AG04449 (cell line): ENCODE data around the gene RAB8B.

Experiments used
- CTCF ChIA-PET: fragments of 350-600 bp; formaldehyde crosslinking; extraction: SDS; loops from one replicate; lab custom pipeline; 2021; ENCODE audit warnings: antibody characterized with exemption; lab: Yijun Ruan, JAX
- POLR2A ChIA-PET: fragments of 400-600, 350-600 bp; formaldehyde crosslinking; extraction: SDS; loops from one replicate; lab custom pipeline; 2020; ENCODE audit warnings: antibody characterized with exemption, inconsistent platforms; lab: Yijun Ruan, JAX
- DNase-seq: peaks from one replicate; pipeline ENCODE4 v3.0.0-alpha.2; 2010; ENCODE audit warnings: low read depth, low spot score
- H3K4me3 ChIP-seq: 2 replicates; pipeline ENCODE4 v1.5.1; 2011; ENCODE audit warnings: low read depth, mild to moderate bottlenecking, control low read depth, low read length
- CTCF ChIP-seq: IDR thresholded peaks from one replicate; pipeline ENCODE4 v1.5.1; 2011; ENCODE audit warnings: mild to moderate bottlenecking, moderate library complexity, low read length, control low read depth, inconsistent platforms; ENCODE audit not compliant: insufficient read depth; ENCODE audit errors: missing control alignments

RAB8B gene

GRCh38 chr15:63241316-63241715 lies 51.9 kb downstream of the RAB8B start:
- POLR2A ChIA-PET: interaction anchor here (0.6 kb wide), 1 partner anchor 604 kb away, joined by 3 read pairs; no protein-coding TSS in a partner anchor
- no peak for DNase-seq
- no peak for TF ChIP-seq CTCF
- CTCF ChIA-PET: no interaction called here
- H3K4me3 ChIP-seq: no peak overlapping the region

GRCh38 chr15:63243101-63243500 lies 53.7 kb downstream of the RAB8B start:
- ChIA-PET POLR2A (interaction anchor here (1.2 kb wide), 1 partner anchor 86 kb away, joined by 3 read pairs; the partner anchor contains the start of gene RPS27L), CTCF (interaction anchor here (1.0 kb wide), 1 partner anchor 10 kb away, joined by 3 read pairs; no protein-coding TSS in a partner anchor)
- H3K4me3 ChIP-seq: no peak overlapping the region
- no peak for DNase-seq
- TF ChIP-seq CTCF: no peak

- ChIA-PET POLR2A (no interaction called here), CTCF (interaction anchor here (1.0 kb wide), 1 partner anchor 10 kb away, joined by 3 read pairs; no protein-coding TSS in a partner anchor)
- no peak for DNase-seq
- no peak overlapping the region for H3K4me3 ChIP-seq
- TF ChIP-seq CTCF: no peak
These were observed 54.4 kb downstream of the RAB8B start for GRCh38 chr15:63243776-63244175.

GRCh38 chr15:63244399-63244798 lies 55.0 kb downstream of the RAB8B start:
- no peak for DNase-seq
- CTCF ChIA-PET: interaction anchor here (0.9 kb wide), 2 partner anchors 22 to 150 kb away, joined by 3 to 4 read pairs; no protein-coding TSS in a partner anchor
- no peak for TF ChIP-seq CTCF
- H3K4me3 ChIP-seq: no peak overlapping the region
- POLR2A ChIA-PET: no interaction called here

- no peak overlapping the region for H3K4me3 ChIP-seq
These were observed 55.7 kb downstream of the RAB8B start for GRCh38 chr15:63244976-63245645.

More at GRCh38 chr15:63244976-63245645, 55.7 kb downstream of the RAB8B start:
- ChIA-PET POLR2A (no interaction called here), CTCF (interaction anchor here (0.9 to 1.1 kb wide), 3 partner anchors 21 to 151 kb away, joined by 3 to 4 read pairs (median 3); no protein-coding TSS in a partner anchor)
- DNase-seq: no peak
- no peak for TF ChIP-seq CTCF
